ENCODE data around the gene MRPS7.

MRPS7 gene

GRCh38 chr17:75242461-75243042, 19.1 kb upstream of the MRPS7 start:
- peak; percentile 28 for TF ChIP-seq CTCF (IDR thresholded peaks at IDR 0.05; ENCODE audit: low read depth, low read length, missing control alignments)
- no peak overlapping the region for H3K4me3 ChIP-seq (ENCODE audit: low read depth, low read length)
- peak; percentile 70 for DNase-seq (ENCODE audit: low read depth)

- no peak overlapping the region; the same call in 1 of the 2 replicates for H3K4me3 ChIP-seq (ENCODE audit: low read depth, low read length)
- peak; percentile 59 for DNase-seq (ENCODE audit: low read depth)
- no peak for TF ChIP-seq CTCF (IDR thresholded peaks at IDR 0.05; ENCODE audit: low read depth, low read length, missing control alignments)
Measured at GRCh38 chr17:75244133-75244866, 17.4 kb upstream of the MRPS7 start.

- no peak overlapping the region; the same call in 1 of the 2 replicates for H3K4me3 ChIP-seq (ENCODE audit: low read depth, low read length)
- TF ChIP-seq CTCF (IDR thresholded peaks at IDR 0.05; ENCODE audit: low read depth, low read length, missing control alignments): no peak
- no peak for DNase-seq (ENCODE audit: low read depth)
Measured at GRCh38 chr17:75245011-75245410, 16.7 kb upstream of the MRPS7 start.

GRCh38 chr17:75246404-75246803, 15.3 kb upstream of the MRPS7 start:
- TF ChIP-seq CTCF (IDR thresholded peaks at IDR 0.05; ENCODE audit: low read depth, low read length, missing control alignments): no peak
- no peak overlapping the region for H3K4me3 ChIP-seq (ENCODE audit: low read depth, low read length)
- no peak for DNase-seq (ENCODE audit: low read depth)

- H3K4me3 ChIP-seq (ENCODE audit: low read depth, low read length): peak overlapping the region; percentile 9; the same call in 1 of the 2 replicates
- no peak for DNase-seq (ENCODE audit: low read depth)
- no peak for TF ChIP-seq CTCF (IDR thresholded peaks at IDR 0.05; ENCODE audit: low read depth, low read length, missing control alignments)
Measured at GRCh38 chr17:75249564-75249963, 12.1 kb upstream of the MRPS7 start.

GRCh38 chr17:75250009-75250471, 11.6 kb upstream of the MRPS7 start:
- DNase-seq (ENCODE audit: low read depth): peak; percentile 78
- TF ChIP-seq CTCF (IDR thresholded peaks at IDR 0.05; ENCODE audit: low read depth, low read length, missing control alignments): no peak
- H3K4me3 ChIP-seq (ENCODE audit: low read depth, low read length): peak overlapping the region; percentile 29
